ENCODE measurements around the gene FCRLB. TPM values are rescaled to one million over a fixed set of nuclear protein-coding genes. Genes with fewer than 3 reads are reported as not detected.

FCRLB gene
- total and polyA plus RNA-seq, 2 of the 13 experiments (the other 11 are each of a cell fraction or from before 2014, with no cell fraction given) = 0.08 to 0.11 TPM

DNA sequence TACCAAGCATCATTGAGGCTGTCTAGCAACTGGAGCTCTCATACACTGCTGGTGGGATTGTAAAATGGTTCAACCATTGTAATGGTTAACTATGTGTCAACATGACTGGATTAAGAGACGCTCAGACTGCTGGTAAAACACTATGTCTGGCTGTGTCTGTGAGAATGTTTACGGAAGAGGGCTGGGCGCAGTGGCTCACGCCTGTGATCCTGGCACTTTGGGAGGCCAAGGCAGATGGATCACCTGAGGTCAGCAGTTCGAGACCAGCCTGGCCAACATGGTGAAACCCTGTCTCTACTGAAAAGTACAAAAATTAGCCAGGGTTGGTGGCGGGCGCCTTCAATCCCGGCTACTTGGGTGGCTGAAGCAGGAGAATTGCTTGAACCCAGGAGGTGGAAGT is 19.1 kb upstream of the FCRLB start (continued):
- TF ChIP-seq FUBP1 (CRISPR knock-in tag; IDR thresholded peaks at IDR 0.05; ENCODE audit: borderline replicate concordance) = no peak
- no peak for TF ChIP-seq ZNF766 (CRISPR knock-in tag; IDR thresholded peaks at IDR 0.05; ENCODE audit: borderline replicate concordance)
- TF ChIP-seq ZFYVE20 (CRISPR knock-in tag; IDR thresholded peaks at IDR 0.05; ENCODE audit: borderline replicate concordance, low read depth) = no peak
- TF ChIP-seq ZNF496 (CRISPR knock-in tag; IDR thresholded peaks at IDR 0.05; ENCODE audit: insufficient replicate concordance) = no peak
- no peak for TF ChIP-seq ETV6 (CRISPR knock-in tag; conservative IDR thresholded peaks at IDR 0.05)
- no peak for TF ChIP-seq ZNF563 (CRISPR knock-in tag; IDR thresholded peaks at IDR 0.05)
- TF ChIP-seq ZBTB26 (CRISPR knock-in tag; IDR thresholded peaks at IDR 0.05; ENCODE audit: borderline replicate concordance) = no peak
- 0 out of 2 replicates have a peak, but pooled peaks have one; percentile 25 for TF ChIP-seq YEATS4 (CRISPR knock-in tag; IDR thresholded peaks at IDR 0.05; ENCODE audit: borderline replicate concordance)
- no peak for TF ChIP-seq CEBPZ (IDR thresholded peaks at IDR 0.05; ENCODE audit: low read length)
- no peak for TF ChIP-seq CBFB (CRISPR knock-in tag; IDR thresholded peaks at IDR 0.05)
- 0 out of 2 replicates have a peak, but pooled peaks have one; percentile 51 for TF ChIP-seq STAT6 (CRISPR knock-in tag; IDR thresholded peaks at IDR 0.05; ENCODE audit: borderline replicate concordance)
- no peak for TF ChIP-seq MLXIP (CRISPR knock-in tag; IDR thresholded peaks at IDR 0.05; ENCODE audit: borderline replicate concordance)
- TF ChIP-seq ZNF749 (CRISPR knock-in tag; IDR thresholded peaks at IDR 0.05; ENCODE audit: borderline replicate concordance) = no peak
- peak; percentile 93 for TF ChIP-seq ZMYM3 (CRISPR knock-in tag; IDR thresholded peaks at IDR 0.05)
- TF ChIP-seq, protein P1, sequence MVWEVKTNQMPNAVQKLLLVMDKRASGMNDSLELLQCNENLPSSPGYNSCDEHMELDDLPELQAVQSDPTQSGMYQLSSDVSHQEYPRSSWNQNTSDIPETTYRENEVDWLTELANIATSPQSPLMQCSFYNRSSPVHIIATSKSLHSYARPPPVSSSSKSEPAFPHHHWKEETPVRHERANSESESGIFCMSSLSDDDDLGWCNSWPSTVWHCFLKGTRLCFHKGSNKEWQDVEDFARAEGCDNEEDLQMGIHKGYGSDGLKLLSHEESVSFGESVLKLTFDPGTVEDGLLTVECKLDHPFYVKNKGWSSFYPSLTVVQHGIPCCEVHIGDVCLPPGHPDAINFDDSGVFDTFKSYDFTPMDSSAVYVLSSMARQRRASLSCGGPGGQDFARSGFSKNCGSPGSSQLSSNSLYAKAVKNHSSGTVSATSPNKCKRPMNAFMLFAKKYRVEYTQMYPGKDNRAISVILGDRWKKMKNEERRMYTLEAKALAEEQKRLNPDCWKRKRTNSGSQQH (CRISPR knock-in tag; IDR thresholded peaks at IDR 0.05; ENCODE audit: low read depth) = no peak

Measured in HepG2 (cell line).